OCI-LY1 (cell line): ENCODE results near the gene RPS16.

Experiments
- CTCF ChIP-seq: fragments of 200-600 bp; sonication (generic), shearing (Covaris generic); IDR thresholded peaks from 2 replicates; pipeline ENCODE4 v1.5.1; 2017; ENCODE audit warnings: mild to moderate bottlenecking, antibody characterized with exemption, low read length, moderate library complexity, mixed read lengths
- EZH2 ChIP-seq: fragments of 200-600 bp; sonication (generic), shearing (Covaris generic); IDR thresholded peaks from 2 replicates; pipeline ENCODE4 v1.8.0; 2017; ENCODE audit warnings: borderline replicate concordance, mixed run types, mild to moderate bottlenecking, antibody characterized with exemption, low read length, moderate library complexity, mixed read lengths

GRCh38 chr19:39386557-39386956, 49.2 kb downstream of the RPS16 start:
- TF ChIP-seq CTCF (no peak), EZH2 (no peak)
